Measurements from ENCODE around the gene PRDM16.

The PRDM16 gene

GRCh38 chr1:3323021-3323795 lies 254.2 kb downstream of the PRDM16 start:
- Histone ChIP-seq H3K36me3 (ENCODE audit: insufficient read depth, insufficient read length, low read length) (no peaks in the 10 kb centered on the region), H3K4me3 (ENCODE audit: insufficient read length, low read depth) (no peak overlapping the region), H3K27me3 (ENCODE audit: insufficient read depth, insufficient read length) (no peaks in the 10 kb centered on the region), H3K9ac (ENCODE audit: insufficient read length, low read depth) (no peak overlapping the region), H3K4me1 (ENCODE audit: insufficient read depth, insufficient read length) (peaks cover 17% of the 10 kb centered on the region), H3K9me3 (ENCODE audit: insufficient read depth, low read length) (no peaks in the 10 kb centered on the region)
- TF ChIP-seq YY1 (IDR thresholded peaks at IDR 0.05; ENCODE audit: insufficient read depth, insufficient read length) (no peak), SUZ12 (IDR thresholded peaks at IDR 0.05; ENCODE audit: extremely low read depth, insufficient read depth, insufficient read length) (no peak), ZNF274 (IDR thresholded peaks at IDR 0.05; ENCODE audit: low read depth, low read length) (no peak)
- no peak for DNase-seq (ENCODE audit: low read depth, low spot score)

GRCh38 chr1:3323796-3324703 lies 255.0 kb downstream of the PRDM16 start:
- Histone ChIP-seq H3K9ac (ENCODE audit: insufficient read length, low read depth) (no peak overlapping the region), H3K4me1 (ENCODE audit: insufficient read depth, insufficient read length) (peaks cover 18% of the 10 kb centered on the region), H3K4me3 (ENCODE audit: insufficient read length, low read depth) (no peak overlapping the region), H3K36me3 (ENCODE audit: insufficient read depth, insufficient read length, low read length) (no peaks in the 10 kb centered on the region), H3K27me3 (ENCODE audit: insufficient read depth, insufficient read length) (no peaks in the 10 kb centered on the region), H3K9me3 (ENCODE audit: insufficient read depth, low read length) (no peaks in the 10 kb centered on the region)
- no peak for DNase-seq (ENCODE audit: low read depth, low spot score)
- no peak for TF ChIP-seq YY1 (IDR thresholded peaks at IDR 0.05; ENCODE audit: insufficient read depth, insufficient read length)
- no peak for TF ChIP-seq SUZ12 (IDR thresholded peaks at IDR 0.05; ENCODE audit: extremely low read depth, insufficient read depth, insufficient read length)
- no peak for TF ChIP-seq ZNF274 (IDR thresholded peaks at IDR 0.05; ENCODE audit: low read depth, low read length)

GRCh38 chr1:3324704-3325535 lies 255.9 kb downstream of the PRDM16 start:
- Histone ChIP-seq H3K4me1 (ENCODE audit: insufficient read depth, insufficient read length) (peaks cover 21% of the 10 kb centered on the region), H3K36me3 (ENCODE audit: insufficient read depth, insufficient read length, low read length) (no peaks in the 10 kb centered on the region), H3K9me3 (ENCODE audit: insufficient read depth, low read length) (no peaks in the 10 kb centered on the region), H3K9ac (ENCODE audit: insufficient read length, low read depth) (no peak overlapping the region), H3K4me3 (ENCODE audit: insufficient read length, low read depth) (no peak overlapping the region), H3K27me3 (ENCODE audit: insufficient read depth, insufficient read length) (no peaks in the 10 kb centered on the region)
- TF ChIP-seq YY1 (IDR thresholded peaks at IDR 0.05; ENCODE audit: insufficient read depth, insufficient read length) (no peak), SUZ12 (IDR thresholded peaks at IDR 0.05; ENCODE audit: extremely low read depth, insufficient read depth, insufficient read length) (no peak), ZNF274 (IDR thresholded peaks at IDR 0.05; ENCODE audit: low read depth, low read length) (no peak)
- no peak for DNase-seq (ENCODE audit: low read depth, low spot score)

GRCh38 chr1:3326516-3327388 lies 257.7 kb downstream of the PRDM16 start:
- Histone ChIP-seq H3K9me3 (ENCODE audit: insufficient read depth, low read length) (no peaks in the 10 kb centered on the region), H3K27me3 (ENCODE audit: insufficient read depth, insufficient read length) (no peaks in the 10 kb centered on the region), H3K4me1 (ENCODE audit: insufficient read depth, insufficient read length) (peaks cover 24% of the 10 kb centered on the region), H3K36me3 (ENCODE audit: insufficient read depth, insufficient read length, low read length) (no peaks in the 10 kb centered on the region), H3K9ac (ENCODE audit: insufficient read length, low read depth) (no peak overlapping the region), H3K4me3 (ENCODE audit: insufficient read length, low read depth) (no peak overlapping the region)
- TF ChIP-seq SUZ12 (IDR thresholded peaks at IDR 0.05; ENCODE audit: extremely low read depth, insufficient read depth, insufficient read length): no peak
- no peak for TF ChIP-seq ZNF274 (IDR thresholded peaks at IDR 0.05; ENCODE audit: low read depth, low read length)
- TF ChIP-seq YY1 (IDR thresholded peaks at IDR 0.05; ENCODE audit: insufficient read depth, insufficient read length): no peak
- no peak for DNase-seq (ENCODE audit: low read depth, low spot score)

GRCh38 chr1:3327389-3327702 lies 258.3 kb downstream of the PRDM16 start:
- Histone ChIP-seq H3K9ac (ENCODE audit: insufficient read length, low read depth) (no peak overlapping the region), H3K4me1 (ENCODE audit: insufficient read depth, insufficient read length) (peaks cover 25% of the 10 kb centered on the region), H3K36me3 (ENCODE audit: insufficient read depth, insufficient read length, low read length) (no peaks in the 10 kb centered on the region), H3K4me3 (ENCODE audit: insufficient read length, low read depth) (no peak overlapping the region), H3K27me3 (ENCODE audit: insufficient read depth, insufficient read length) (no peaks in the 10 kb centered on the region), H3K9me3 (ENCODE audit: insufficient read depth, low read length) (no peaks in the 10 kb centered on the region)
- no peak for DNase-seq (ENCODE audit: low read depth, low spot score)
- TF ChIP-seq ZNF274 (IDR thresholded peaks at IDR 0.05; ENCODE audit: low read depth, low read length) (no peak), SUZ12 (IDR thresholded peaks at IDR 0.05; ENCODE audit: extremely low read depth, insufficient read depth, insufficient read length) (no peak), YY1 (IDR thresholded peaks at IDR 0.05; ENCODE audit: insufficient read depth, insufficient read length) (no peak)

- Histone ChIP-seq H3K4me1 (ENCODE audit: insufficient read depth, insufficient read length) (peaks cover 22% of the 10 kb centered on the region), H3K4me3 (ENCODE audit: insufficient read length, low read depth) (no peak overlapping the region), H3K9ac (ENCODE audit: insufficient read length, low read depth) (no peak overlapping the region), H3K36me3 (ENCODE audit: insufficient read depth, insufficient read length, low read length) (no peaks in the 10 kb centered on the region), H3K9me3 (ENCODE audit: insufficient read depth, low read length) (no peaks in the 10 kb centered on the region), H3K27me3 (ENCODE audit: insufficient read depth, insufficient read length) (no peaks in the 10 kb centered on the region)
- DNase-seq (ENCODE audit: low read depth, low spot score): no peak
- no peak for TF ChIP-seq YY1 (IDR thresholded peaks at IDR 0.05; ENCODE audit: insufficient read depth, insufficient read length)
Measured at GRCh38 chr1:3327936-3328590, 259.1 kb downstream of the PRDM16 start.
